Measurements from ENCODE around the gene OR6A2.
"Not testable (repeated sequence)": the region's sequence is repeated elsewhere in the genome, so short reads cannot be mapped to it uniquely, and the experiment has no call there.

The OR6A2 gene

DNA sequence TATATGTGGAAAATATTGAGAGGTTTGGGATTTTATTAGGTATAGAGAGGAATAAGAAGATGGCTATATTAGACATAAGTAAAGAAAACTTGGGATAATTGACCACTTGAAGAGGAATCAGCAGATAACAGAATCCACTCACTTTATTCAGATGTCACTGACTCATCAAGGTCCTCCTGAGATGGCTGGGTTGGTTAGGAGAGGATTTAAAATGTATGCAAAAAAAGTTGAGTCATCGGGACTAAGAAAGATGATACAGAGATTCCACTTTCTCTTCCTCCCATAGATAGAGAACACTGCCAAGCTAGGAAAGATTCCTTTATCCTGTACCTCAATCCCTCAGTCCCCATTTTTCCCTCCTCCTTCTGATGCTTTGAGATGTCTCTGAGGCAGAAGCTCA, at the start of gene OR6A2:
OR6A2 (minus strand) TSS at position 288 of the 400 bp plus-strand sequence. CDS start 3,981 bp downstream, outside the sequence.
- no peak for DNase-seq

DNA sequence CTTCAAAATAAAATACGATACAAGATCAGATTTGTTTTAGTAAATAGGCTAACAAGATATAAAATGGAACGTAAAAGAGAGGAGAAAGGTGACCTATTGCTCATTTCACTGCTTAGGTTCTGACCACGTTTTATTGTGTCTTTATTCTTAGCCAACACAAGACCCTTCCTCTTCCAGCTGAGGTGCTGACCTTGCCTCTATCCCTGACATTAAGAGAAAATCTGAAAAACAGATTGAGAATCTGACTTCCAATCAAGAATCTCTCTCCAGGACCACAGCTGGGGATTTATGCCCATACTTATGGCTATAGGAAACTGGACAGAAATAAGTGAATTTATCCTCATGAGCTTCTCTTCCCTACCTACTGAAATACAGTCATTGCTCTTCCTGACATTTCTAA, 45.9 kb upstream of the OR6A2 start, which contains the start of gene OR10A5:
OR10A5 (plus strand) TSS at position 301 of the 400 bp plus-strand sequence; CDS start at position 301, 0 bp downstream.
- no peak for DNase-seq

DNA sequence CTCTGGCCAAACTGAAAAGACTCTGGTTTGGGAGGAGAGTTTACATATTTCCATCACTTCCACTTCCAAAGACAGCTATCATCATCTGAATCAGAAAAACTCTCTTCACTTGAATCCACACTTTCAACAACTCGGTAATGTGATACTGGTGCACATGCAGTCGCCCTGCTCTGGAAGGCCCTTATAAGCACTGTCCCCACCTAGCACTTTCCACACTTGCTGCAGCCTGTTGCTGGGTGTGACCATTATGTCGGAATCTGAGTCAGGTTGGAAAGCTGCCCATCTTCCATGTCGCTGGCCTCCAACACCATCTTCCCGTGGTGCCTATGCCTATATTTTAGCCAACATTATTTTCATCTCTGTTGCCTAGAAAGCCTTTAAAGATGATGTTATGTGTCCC, 44.9 kb upstream of the OR6A2 start:
- no peak for DNase-seq

DNA sequence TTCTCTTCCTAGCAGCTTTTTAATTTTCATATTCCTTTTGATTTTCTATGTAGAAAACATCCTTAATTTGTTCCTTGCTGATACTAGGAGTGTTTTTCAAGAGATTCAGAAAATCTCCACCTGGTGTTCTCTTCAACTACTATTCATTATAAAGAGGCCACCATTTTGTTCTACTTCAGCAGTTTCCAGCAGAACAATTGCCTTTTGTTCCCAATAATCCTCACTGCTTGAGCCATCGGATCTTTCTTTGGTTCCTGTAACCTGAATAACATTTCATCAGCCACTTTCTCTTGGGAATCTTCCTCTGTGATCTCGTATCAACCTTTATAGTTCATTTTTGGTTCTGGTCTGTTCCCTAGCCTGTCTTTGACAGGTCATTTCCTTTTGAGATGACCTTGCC, 44.2 kb upstream of the OR6A2 start:
- DNase-seq, result no peak

DNA sequence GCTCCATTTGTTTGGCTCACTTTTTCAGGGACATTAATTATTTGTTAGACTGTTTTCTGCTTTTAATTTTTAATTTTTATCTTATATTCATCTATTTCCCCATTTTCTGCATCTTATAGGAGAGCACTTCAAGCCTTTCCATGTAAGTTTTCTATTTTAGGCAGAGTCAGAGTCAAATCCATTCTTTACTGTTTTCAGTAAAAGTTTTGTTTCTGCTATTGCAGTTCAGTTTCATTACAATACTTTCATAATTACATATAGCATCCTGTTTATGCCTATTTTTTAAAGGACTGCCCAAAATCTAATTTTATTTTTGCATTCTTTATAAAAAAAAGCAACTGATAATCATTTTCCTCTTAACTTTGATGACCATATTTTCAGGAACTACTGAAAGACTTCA, 42.2 kb upstream of the OR6A2 start:
- no peak for DNase-seq

DNA sequence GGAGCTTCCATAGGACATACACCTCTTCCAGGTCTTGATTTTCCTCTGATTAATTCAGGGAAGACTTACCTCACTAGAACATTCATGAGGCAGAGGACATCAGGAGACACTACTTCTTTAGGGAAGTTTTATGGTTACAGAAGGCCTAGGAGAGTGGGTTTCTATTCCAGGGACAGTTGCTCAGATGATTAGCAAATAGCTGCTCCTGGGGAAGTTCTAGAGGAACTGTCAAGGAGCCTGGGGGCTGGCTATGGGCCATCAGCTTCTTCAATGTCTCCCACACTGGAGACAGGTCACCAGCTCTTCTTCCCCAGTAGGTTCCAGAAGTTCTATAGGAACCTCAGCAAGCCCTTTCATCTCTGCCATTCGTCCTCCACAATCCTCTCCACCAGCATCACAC, 34.5 kb upstream of the OR6A2 start:
- DNase-seq, result no peak

DNA sequence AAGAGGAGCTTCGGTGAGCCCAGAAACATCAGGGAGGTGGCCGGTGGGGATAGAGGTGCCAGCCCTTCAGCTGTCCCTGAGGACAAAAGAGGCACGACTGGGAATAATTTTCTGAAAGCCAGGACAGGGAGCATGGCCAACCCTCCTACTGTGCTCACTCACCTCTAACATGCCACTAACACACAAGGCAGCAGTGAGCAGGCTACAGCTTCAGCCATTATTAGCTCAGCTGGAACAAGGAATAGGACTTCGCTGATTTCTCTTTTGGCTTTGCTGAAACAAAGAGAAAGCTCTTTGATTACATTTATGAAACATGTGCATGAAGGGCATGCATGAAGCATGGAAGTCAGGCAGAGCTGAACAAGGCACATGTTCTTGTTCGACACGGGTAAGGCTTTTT, 33.9 kb upstream of the OR6A2 start:
- peak in 1 of 3 experiments; percentile 5 for DNase-seq

DNA sequence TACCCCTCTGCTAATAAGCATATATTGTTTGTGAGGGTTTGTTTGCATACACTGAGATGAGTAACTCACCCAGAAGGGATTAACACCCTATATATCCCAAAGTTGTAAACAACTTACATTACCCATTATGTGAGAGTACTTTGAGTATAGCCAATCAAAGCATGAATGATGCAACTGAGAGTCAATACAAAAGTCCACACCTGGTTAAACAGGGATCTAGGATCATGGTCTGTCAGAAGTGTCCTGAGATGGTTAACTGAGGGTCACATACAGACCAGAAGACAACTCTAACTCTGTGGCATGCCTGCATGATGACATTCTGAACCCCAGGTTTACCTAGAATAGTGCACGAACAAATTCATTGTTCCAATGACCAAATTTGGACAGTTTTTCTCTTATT, 28.6 kb upstream of the OR6A2 start:
- no peak for DNase-seq

DNA sequence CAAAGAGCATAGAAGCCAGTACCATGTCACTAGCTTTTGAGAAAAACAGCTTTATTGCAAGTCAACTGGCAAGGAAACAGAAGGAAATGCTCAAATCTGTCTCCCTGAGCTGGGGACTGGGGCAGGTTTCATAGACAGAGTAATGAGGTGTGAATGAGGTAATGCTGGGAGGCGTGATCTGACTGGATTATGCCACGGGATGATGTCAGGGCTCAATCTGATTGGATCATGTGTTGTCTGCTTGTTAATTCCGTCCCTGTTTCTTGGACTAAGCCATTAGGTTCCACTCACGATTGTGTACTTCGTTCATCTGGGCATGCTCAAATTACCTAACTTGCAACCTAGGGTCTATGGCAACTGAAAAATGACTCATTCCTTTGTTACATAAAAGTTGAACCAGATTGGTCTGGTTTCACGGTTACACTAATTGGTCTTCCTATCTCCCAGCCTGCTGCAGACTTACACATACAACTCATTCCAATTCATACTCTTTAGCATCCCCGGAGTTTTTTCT, 25.8 kb upstream of the OR6A2 start:
- DNase-seq, result no peak

DNA sequence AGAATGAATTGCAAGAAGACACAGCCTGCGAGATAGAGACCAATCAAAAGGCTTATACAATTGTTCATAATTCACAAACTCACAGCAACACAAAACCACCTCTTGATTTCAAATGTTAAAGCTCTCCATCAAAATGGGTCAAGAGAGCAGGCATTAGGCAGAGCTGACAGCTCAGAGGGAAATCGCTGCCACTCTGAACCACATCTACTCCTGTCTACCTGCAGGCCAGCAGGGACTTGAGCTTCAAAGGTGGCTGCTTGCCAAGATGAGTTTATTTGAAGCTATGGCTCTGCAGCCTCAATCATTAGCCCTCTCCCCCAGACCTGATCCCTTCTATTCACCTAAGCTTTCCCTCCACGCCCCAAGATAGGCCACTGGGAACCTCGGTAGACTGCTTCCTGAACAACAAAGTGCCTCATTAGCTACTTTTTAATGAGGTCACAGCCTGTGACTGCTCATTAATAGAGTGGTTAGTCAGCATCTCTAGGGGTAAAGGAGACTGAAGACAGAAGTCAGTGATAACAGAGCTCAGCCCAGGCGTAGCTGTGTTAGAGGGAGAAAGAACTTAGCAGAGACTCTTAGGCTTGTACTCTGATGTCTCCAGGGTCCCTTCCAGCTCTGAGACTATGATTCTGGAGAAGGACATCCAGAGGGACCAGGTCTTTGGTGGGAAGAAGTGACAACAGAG, 24.8 kb upstream of the OR6A2 start:
- no peak for DNase-seq

DNA sequence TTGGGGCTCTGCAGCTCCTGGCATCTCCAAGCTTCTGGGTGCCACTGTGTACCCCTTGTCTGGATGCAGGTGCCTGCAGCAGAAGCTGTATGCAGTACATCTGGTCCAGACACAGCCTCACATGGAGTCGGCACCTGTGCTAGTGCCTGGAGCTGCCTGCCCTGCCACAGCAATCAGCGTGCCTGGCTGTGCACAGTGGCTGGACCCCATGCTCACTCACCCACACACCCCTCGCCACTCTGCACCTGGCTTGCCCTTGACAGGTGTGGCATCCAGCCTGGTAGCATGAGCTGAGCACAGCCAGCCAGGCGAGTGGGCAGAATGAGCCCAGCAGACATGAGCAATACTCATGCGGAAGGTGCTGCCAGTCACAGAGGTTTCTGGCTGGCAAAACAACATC, 19.5 kb upstream of the OR6A2 start:
- DNase-seq, result no peak

DNA sequence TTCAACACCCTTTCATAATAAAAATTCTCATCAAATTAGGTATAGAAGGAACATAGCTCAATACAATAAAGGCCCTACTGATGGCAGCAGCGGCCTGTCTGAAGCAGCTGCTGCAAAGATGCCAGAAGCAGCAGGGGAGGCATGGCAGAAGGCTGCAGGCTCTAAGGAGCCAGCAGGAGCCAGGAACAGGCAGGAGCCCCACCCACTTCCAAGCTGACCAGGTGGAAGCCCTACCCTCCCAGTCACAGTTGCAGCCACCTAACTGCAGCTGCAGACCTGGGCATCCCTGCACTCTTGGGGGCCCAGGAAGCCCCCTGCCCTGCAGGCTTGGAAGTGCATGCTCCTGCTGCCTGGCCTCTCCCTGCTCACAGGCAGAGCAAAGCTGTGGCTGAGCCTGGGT, 18.2 kb upstream of the OR6A2 start:
- DNase-seq, result peak in 2 of 3 experiments; percentile 3 to 41

DNA sequence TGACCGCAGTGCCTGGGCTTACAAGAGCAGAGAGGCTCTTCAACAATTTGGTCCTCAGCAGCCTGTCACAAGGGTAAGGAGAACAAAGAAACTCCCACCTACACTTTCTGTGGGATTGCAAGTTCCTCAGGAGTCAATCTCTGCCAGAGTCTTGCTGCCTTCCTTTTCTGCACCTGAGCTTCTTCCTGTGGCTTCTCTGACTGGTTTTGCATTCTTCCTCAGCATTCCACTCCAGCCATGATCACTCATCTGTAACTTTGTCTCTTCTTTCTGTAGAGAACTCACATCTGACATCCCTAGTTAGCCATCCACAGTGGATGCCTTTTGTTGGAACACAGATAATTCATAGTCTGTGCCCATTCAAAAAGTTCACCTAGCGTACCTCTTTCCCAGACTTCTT, 14.2 kb upstream of the OR6A2 start:
- DNase-seq, result no peak

DNA sequence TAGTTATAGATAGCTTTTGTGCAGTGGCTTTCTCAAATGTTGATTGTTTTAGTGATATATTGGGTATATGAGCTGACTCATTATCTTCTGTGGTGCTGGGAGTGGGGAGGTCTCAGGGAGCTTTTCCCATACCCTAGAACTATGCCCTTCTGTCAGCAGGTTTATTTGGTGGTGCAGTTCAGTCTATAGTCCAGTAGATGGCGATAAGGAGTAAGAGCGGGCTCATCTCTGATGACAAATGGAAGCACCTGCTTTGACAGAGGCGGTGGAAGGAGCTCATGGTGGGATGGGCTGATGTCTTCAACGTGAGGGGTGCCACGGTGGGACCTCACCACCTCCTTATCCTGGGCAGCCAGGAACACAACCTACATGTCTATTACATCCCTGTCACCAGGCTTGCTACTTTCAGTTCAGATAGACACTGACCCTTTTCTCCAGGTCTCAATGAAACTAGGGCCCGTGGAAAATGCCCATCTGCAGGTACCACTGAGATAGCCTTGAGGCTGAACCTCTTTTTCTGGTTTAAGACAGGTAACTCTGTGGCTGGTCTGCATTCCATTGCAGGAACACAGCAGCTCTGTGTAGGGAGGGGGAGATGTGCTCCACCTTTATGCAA, 13.0 kb upstream of the OR6A2 start:
- peak; percentile 31 to 65 (median 38) for DNase-seq

DNA sequence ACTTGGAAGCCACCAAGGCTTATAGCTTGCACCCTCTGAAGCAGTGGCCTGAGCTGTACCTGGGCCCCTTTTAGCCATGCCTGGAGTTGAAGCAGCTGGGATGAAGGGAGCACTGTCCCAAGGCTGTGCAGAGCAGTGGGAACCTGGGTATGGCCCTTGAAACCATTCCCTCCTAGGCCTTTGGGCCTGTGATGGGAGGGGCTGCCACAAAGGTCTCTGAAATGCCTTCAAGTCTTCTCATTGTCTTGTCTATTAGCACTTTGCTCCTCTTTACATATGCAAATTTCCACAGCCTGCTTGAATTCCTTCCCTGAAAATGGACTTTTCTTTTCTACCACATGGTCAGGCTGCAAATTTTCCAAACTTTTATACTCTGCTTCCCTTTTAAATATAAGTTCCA, 1.6 kb upstream of the OR6A2 start:
- DNase-seq, result not testable (repeated sequence)

DNA sequence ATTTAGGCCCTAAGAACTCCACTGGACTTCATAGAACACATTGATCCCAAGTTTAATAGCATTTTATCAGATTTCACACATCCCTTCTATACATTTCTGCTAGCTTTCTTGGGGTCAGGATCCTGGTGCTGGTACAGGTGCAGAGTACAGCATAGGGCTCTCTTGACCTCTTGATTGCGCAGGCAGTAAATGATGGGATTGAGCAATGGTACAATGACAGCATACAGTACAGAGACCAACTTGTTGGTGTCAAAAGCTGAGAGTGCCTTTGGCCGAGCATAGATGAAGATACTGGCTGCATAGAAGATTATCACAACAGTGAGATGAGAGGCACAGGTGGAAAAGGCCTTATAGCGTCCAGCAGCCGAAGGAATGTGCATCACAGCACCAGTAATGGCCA, 4.8 kb downstream of the OR6A2 start:
- no peak for DNase-seq

DNA sequence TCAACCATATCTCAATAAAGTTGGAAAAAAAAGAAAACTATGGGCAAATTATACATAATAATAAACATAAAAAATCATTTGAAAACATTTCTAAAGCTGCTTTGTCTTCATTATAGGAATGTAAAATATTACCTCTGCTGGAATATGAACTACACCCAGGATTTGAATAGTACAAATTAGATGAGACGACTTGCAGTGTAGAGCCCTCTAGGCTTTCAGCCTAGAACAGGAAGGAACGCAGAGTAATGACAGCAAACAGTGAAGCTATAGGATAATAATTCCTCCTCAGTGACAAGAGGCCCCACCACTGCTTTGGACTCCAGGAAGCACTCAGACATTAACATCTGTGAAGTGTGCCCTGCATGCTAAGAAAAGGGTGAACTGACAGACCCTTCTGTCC, 8.9 kb downstream of the OR6A2 start:
- no peak for DNase-seq

DNA sequence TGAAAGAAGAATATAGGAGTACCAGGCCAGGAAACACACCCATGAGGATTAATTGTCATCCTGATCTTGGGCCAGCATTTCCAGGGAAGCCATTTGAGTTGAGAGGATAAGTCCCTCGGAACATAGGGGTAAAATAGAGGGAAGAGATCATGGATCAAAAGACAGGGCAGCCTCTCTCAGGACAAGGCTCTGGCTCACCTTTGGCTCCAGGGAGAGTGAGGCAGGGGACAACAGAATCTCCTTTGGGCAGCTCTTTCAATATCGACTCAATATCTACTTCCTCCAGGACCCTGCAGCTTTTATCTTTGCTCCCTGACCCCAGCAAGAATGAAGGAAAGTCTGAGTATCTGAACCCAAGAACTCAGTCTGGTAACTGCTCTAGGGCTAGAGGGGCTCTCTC, 16.8 kb downstream of the OR6A2 start, which contains the start of gene OR2AG1:
OR2AG1 (plus strand) TSS at position 301 of the 400 bp plus-strand sequence. CDS start 2,018 bp downstream, outside the sequence.
- no peak for DNase-seq

DNA sequence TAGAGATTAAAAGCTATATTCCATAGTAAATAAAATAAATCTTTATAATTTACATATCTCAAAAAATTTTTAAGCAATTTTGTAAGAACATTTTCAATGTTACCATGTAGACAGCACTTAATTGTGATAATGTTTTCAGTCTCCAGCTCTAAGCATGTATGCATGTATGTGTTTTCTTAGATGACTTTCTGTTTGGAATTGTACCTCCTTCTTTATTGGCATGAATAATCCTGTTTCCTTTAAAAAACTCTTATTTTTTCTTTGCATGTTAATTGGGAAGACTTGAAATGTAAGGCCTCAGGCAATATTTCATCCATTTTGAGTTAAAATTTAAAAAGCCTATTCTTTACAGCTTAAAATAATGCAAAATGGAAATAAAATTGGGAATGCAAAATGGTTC, 18.7 kb downstream of the OR6A2 start:
- DNase-seq, result no peak

DNA sequence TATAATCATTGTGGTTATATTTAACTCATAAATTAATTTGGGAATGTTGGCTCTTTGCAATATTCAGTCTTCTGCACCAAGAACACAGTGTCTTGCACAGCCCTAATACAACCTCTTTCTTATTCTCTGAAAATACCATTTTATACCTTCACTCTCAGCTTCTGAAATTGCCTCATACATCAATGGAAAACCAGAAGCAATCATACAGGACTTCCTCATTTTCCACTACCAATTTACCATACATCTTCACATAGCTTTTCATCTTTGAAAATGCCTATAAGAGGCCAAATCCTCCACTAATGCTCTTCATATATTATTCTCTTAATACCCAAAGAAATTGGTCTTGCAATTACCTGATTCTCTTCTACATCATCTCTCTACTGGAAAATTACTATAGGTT, 21.0 kb downstream of the OR6A2 start:
- DNase-seq, result no peak

DNA sequence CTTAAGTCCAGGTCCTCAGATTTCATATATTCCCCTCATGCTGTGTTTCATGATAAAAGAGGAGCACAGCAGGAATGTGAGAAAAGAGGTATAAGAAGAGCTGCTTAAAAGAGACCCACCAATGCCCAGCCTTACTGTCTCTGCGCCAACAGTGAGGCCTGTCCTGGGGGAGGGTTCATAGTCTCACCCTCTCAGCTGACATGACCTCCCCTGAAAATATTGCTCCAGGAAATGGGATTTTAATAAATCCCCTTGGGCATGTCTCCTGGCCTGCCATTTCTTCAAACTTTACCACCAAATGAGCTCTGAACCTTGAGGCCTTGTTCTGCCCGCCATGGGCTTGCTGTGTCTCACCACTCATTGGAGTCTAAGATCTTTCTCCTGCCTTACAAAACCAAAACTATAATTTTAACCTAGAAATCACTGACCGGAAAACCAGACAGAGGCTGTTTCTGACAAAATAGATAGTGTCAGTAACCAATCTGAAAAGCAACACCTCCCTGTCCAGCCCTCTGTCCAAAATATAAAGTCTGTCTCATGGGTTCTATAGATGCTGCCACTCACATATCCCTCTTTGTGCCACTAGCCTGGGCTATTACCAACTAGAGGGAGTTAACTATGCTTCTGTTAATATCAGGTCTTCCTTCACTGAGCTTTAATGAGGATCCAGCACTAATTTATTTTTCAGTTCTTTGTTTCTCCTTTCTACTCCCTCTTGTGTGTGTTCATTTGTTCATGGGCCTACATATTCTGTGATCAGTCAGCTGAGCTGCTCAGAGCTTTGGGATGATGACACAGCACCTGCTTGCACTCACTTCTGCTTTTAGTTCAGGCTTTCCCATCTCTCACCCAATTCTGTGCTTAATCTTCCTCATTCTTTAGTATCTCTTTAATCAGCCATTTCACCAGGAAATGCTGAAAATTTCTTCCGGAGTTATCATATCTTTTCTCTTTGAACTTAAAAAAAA, 27.3 kb downstream of the OR6A2 start, which contains the start of gene OR2AG2:
OR2AG2 (minus strand) TSS at position 51 of the 968 bp plus-strand sequence. CDS start 3,019 bp downstream, outside the sequence.
- no peak for DNase-seq

DNA sequence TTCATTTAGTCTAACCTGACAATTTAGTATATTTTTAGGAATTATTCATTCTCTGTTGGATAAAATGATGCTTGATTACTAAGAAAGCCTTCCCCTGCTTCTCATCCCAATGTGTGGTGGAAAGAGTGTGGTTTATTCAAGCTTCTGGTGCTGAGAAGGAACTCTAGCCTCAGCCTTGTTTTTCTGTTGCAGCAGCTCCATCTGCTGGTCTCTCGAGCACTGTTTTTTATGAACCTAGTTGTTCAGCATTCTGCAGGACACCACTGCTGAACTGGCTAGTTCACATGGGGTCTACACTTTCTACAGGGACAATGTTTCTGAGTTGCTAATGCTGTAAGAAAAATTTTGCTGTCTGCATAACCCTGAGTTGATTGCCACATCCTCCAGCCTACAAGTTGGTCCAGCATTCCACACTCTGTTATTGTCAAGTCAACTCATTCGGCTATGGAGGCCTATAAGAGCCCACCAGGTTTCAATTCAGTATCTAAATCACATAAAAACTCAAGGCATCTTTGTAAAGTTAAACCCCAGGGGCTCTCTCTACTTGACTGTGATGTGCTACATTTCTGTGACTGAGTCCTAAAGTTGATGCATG, 42.0 kb downstream of the OR6A2 start:
- DNase-seq, result peak; percentile 4 to 63 (median 26)

DNA sequence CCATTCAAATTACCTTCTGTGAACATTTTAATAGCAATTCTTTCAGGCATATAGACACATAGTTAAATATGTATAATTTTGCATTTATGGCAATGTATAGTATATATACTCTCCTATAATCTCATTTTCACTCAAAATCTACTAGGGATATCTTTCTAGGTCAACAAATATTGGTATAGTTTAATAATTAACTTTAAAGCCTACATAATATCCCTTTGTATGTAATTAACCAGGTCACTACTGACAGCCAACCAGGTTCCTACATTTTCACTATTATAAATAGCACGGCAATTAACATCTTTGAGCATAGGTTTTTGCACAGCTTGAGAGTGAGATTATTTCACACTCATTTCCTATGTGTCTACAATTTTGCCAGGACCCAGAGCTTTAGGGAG, 43.5 kb downstream of the OR6A2 start:
- DNase-seq, result no peak

All from NCI-H1417 (cell line).